Stimulated activated naive B cell treated with anti-CD40 and anti-IgM and Interleukin-4, amounts not matched to agents 10 μg/mL and 1 μg/mL and 100 μg/mL, for 72 hours (primary cell): Measurements from ENCODE around the gene ZNF280A.
"Not testable (repeated sequence)": the region's sequence is repeated elsewhere in the genome, so short reads cannot be mapped to it uniquely, and the experiment has no call there.

Experiments used
- ATAC-seq, 2 donors: fragments of 150-1000 bp; cut with Tn5 transposase; replicated peaks; 2 replicates each; pipeline ENCODE4 v1.10.0; 2021; ENCODE audit warnings: moderate library complexity in 1 of 2
- DNase-seq: peaks from one replicate; pipeline ENCODE4 v3.0.0; 2021
- H3K27ac Mint-ChIP-seq: one replicate; pipeline ENCODE4 v1.8.0; 2022; ENCODE audit warnings: mild to moderate bottlenecking, mixed read lengths
- H3K27me3 Mint-ChIP-seq, 2 donors: one replicate each; pipeline ENCODE4 v1.8.0; 2022; ENCODE audit warnings: mixed read lengths in 2 of 2
- H3K36me3 Mint-ChIP-seq, 2 donors: one replicate each; pipeline ENCODE4 v1.8.0; 2022; ENCODE audit warnings: mixed read lengths in 2 of 2, mild to moderate bottlenecking in 1 of 2
- H3K4me1 Mint-ChIP-seq, 2 donors: one replicate each; pipeline ENCODE4 v1.8.0; 2022; ENCODE audit warnings: mixed read lengths in 2 of 2, mild to moderate bottlenecking in 1 of 2
- H3K4me3 Mint-ChIP-seq, 2 donors: one replicate each; pipeline ENCODE4 v1.8.0; 2022; ENCODE audit warnings: mild to moderate bottlenecking in 2 of 2, mixed read lengths in 2 of 2, moderate library complexity in 1 of 2
- H3K9me3 Mint-ChIP-seq, 2 donors: one replicate each; pipeline ENCODE4 v1.8.0; 2022; ENCODE audit warnings: mixed read lengths in 2 of 2, mild to moderate bottlenecking in 1 of 2

ZNF280A gene

GRCh38 chr22:22485524-22485923, 34.5 kb downstream of the ZNF280A start:
- H3K27me3 Mint-ChIP-seq = no peaks in the 10 kb centered on the region
- peaks cover 23 to 32% of the 10 kb centered on the region in 2 donors for H3K36me3 Mint-ChIP-seq
- DNase-seq = no peak
- no peak for ATAC-seq
- H3K4me1 Mint-ChIP-seq = no peaks in the 10 kb centered on the region
- H3K9me3 Mint-ChIP-seq = no peaks in the 10 kb centered on the region
- no peak overlapping the region for H3K27ac Mint-ChIP-seq
- no peak overlapping the region for H3K4me3 Mint-ChIP-seq

DNA sequence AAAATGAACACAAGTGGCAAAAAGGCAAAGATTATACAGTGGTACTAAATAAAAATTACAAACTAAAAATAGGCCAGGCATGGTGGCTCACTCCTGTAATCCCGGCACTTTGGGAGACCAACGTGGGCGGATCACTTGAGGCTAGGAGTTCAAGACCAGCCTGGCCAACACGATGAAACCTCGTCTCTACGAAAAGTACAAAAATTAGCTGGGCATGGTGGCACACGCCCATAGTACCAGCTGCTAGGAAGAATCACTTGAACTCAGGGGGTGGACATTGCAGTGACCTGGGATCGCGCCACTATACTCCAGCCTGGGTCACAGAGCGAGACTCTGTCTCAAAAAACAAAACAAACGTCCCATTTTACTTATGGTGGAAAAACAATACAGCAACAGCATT, 36.0 kb downstream of the ZNF280A start:
- H3K27me3 Mint-ChIP-seq = no peaks in the 10 kb centered on the region
- ATAC-seq = no peak

DNA sequence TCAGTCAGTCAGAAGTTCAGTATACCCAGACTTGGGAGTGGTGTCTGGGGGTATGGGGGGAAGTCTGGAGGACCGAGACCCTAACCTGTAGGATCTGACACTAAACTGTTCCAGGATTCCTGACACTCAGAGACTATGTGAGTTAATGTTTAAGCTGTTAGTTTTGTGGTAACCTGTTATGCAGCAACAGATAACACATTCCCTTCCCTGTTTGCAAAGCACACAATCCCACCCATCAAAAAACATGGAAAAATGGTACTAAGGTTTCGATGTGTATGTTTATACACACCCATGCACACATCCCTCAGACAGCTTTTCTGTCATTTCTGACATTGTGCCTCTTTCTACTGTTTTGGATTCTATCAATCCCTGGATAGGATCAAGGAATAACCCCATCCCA, 39.1 kb downstream of the ZNF280A start:
- Mint-ChIP-seq H3K4me3 (no peak overlapping the region), H3K9me3 (no peaks in the 10 kb centered on the region), H3K27me3 (no peaks in the 10 kb centered on the region), H3K27ac (no peak overlapping the region), H3K36me3 (peaks cover 8 to 11% of the 10 kb centered on the region in 2 donors), H3K4me1 (peaks cover 0 to 3% of the 10 kb centered on the region in 2 donors)
- DNase-seq (no peak), ATAC-seq (no peak)

More for the DNA sequence above, 36.0 kb downstream of the ZNF280A start:
- no peaks in the 10 kb centered on the region for H3K9me3 Mint-ChIP-seq
- no peak overlapping the region for H3K4me3 Mint-ChIP-seq
- no peaks in the 10 kb centered on the region for H3K4me1 Mint-ChIP-seq
- no peak for DNase-seq
- no peak overlapping the region for H3K27ac Mint-ChIP-seq
- peaks cover 20 to 28% of the 10 kb centered on the region in 2 donors for H3K36me3 Mint-ChIP-seq

- Mint-ChIP-seq H3K9me3 (no peaks in the 10 kb centered on the region), H3K4me1 (peaks cover 3 to 7% of the 10 kb centered on the region in 2 donors), H3K27me3 (no peaks in the 10 kb centered on the region), H3K36me3 (peaks cover under 1 to 5% of the 10 kb centered on the region in 2 donors), H3K27ac (no peak overlapping the region), H3K4me3 (no peak overlapping the region)
- no peak for DNase-seq
- no peak for ATAC-seq
These were observed 40.0 kb downstream of the ZNF280A start for GRCh38 chr22:22479999-22480532.

- Mint-ChIP-seq H3K4me3 (no peak overlapping the region), H3K27me3 (no peaks in the 10 kb centered on the region), H3K27ac (no peak overlapping the region), H3K36me3 (no peaks in the 10 kb centered on the region), H3K9me3 (no peaks in the 10 kb centered on the region), H3K4me1 (peaks cover 3 to 7% of the 10 kb centered on the region in 2 donors)
- DNase-seq (no peak), ATAC-seq (no peak)
These were observed 41.0 kb downstream of the ZNF280A start for GRCh38 chr22:22479116-22479515.

GRCh38 chr22:22478470-22478869, 41.6 kb downstream of the ZNF280A start:
- ATAC-seq = no peak
- no peak overlapping the region for H3K4me3 Mint-ChIP-seq
- DNase-seq = no peak
- no peak overlapping the region for H3K27ac Mint-ChIP-seq
- H3K4me1 Mint-ChIP-seq = peaks cover 3 to 7% of the 10 kb centered on the region in 2 donors
- no peaks in the 10 kb centered on the region for H3K9me3 Mint-ChIP-seq
- no peaks in the 10 kb centered on the region for H3K27me3 Mint-ChIP-seq
- H3K36me3 Mint-ChIP-seq = no peaks in the 10 kb centered on the region

DNA sequence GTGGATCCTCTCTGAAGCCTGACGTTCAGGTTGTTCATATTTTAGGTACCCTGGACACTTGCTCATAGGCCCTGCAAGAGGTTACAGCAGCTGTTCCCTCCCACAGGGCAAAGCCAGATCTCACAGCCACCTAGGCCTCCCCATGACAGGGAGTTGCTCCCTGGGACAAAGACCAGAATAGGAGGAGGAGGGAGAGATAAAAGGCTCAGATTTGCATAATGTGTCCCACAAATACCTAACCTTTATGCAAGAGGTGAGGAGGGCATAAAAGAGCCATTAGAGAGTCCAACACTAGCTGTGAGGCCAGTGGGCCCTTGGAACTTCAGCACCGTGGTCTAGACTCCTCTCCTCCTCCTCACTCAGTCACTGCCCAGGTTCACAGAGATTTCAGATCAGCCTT, 45.3 kb downstream of the ZNF280A start:
- Mint-ChIP-seq H3K9me3 (peaks cover 3% of the 10 kb centered on the region in 2 donors), H3K4me1 (peaks cover 3 to 7% of the 10 kb centered on the region in 2 donors), H3K36me3 (peaks cover 0 to 3% of the 10 kb centered on the region in 2 donors), H3K4me3 (no peak overlapping the region), H3K27me3 (no peaks in the 10 kb centered on the region), H3K27ac (no peak overlapping the region)
- DNase-seq (no peak), ATAC-seq (no peak)

DNA sequence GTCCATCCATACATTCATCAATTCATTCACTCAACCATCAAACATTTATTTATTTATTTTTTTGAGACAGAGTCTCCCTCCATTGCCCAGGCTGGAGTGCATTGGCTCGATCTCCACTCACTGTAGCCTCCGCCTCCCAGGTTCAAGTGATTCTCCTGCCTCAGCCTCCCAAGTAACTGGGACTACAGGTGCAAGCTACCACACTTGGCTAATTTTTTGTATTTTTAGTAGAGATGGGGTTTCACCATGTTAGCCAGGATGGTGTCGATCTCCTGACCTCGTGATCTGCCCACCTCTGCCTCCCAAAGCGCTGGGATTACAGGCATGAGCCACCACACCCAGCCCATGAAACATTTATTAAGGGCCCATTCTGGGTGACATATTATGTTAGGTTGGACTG, 49.0 kb downstream of the ZNF280A start:
- DNase-seq, ATAC-seq, H3K4me3 Mint-ChIP-seq, H3K27ac Mint-ChIP-seq, H3K27me3 Mint-ChIP-seq, H3K4me1 Mint-ChIP-seq: not testable (repeated sequence)
- H3K9me3 Mint-ChIP-seq = peaks cover 12 to 15% of the 10 kb centered on the region in 2 donors
- peaks cover 1 to 10% of the 10 kb centered on the region in 2 donors for H3K36me3 Mint-ChIP-seq

- DNase-seq = no peak
- Mint-ChIP-seq H3K27ac (no peak overlapping the region), H3K4me1 (no peaks in the 10 kb centered on the region), H3K9me3 (peaks cover 12 to 15% of the 10 kb centered on the region in 2 donors), H3K36me3 (peaks cover 1 to 10% of the 10 kb centered on the region in 2 donors), H3K27me3 (no peaks in the 10 kb centered on the region), H3K4me3 (no peak overlapping the region)
- ATAC-seq = no peak
These were observed 50.5 kb downstream of the ZNF280A start for GRCh38 chr22:22469527-22469926.

- H3K27ac Mint-ChIP-seq, ATAC-seq, DNase-seq, H3K4me3 Mint-ChIP-seq, H3K27me3 Mint-ChIP-seq, H3K4me1 Mint-ChIP-seq: not testable (repeated sequence)
- H3K9me3 Mint-ChIP-seq = peaks cover 12 to 15% of the 10 kb centered on the region in 2 donors
- H3K36me3 Mint-ChIP-seq = peaks cover 1 to 10% of the 10 kb centered on the region in 2 donors
These were observed 51.1 kb downstream of the ZNF280A start for GRCh38 chr22:22468794-22469469.

GRCh38 chr22:22467112-22467511, 53.0 kb downstream of the ZNF280A start:
- no peak for ATAC-seq
- no peak overlapping the region for H3K4me3 Mint-ChIP-seq
- H3K4me1 Mint-ChIP-seq = peaks cover 5 to 9% of the 10 kb centered on the region in 2 donors
- H3K9me3 Mint-ChIP-seq = peaks cover 12 to 15% of the 10 kb centered on the region in 2 donors
- H3K27me3 Mint-ChIP-seq = peaks cover 0 to 4% of the 10 kb centered on the region in 2 donors
- DNase-seq = no peak
- peaks cover 1 to 10% of the 10 kb centered on the region in 2 donors for H3K36me3 Mint-ChIP-seq
- H3K27ac Mint-ChIP-seq = no peak overlapping the region

GRCh38 chr22:22465782-22466181, 54.3 kb downstream of the ZNF280A start:
- DNase-seq (no peak), ATAC-seq (no peak)
- Mint-ChIP-seq H3K27me3 (peaks cover 0 to 4% of the 10 kb centered on the region in 2 donors), H3K9me3 (peaks cover 15% of the 10 kb centered on the region in 2 donors), H3K4me1 (peaks cover 5 to 9% of the 10 kb centered on the region in 2 donors), H3K27ac (no peak overlapping the region), H3K36me3 (peaks cover 1 to 10% of the 10 kb centered on the region in 2 donors), H3K4me3 (no peak overlapping the region)

DNA sequence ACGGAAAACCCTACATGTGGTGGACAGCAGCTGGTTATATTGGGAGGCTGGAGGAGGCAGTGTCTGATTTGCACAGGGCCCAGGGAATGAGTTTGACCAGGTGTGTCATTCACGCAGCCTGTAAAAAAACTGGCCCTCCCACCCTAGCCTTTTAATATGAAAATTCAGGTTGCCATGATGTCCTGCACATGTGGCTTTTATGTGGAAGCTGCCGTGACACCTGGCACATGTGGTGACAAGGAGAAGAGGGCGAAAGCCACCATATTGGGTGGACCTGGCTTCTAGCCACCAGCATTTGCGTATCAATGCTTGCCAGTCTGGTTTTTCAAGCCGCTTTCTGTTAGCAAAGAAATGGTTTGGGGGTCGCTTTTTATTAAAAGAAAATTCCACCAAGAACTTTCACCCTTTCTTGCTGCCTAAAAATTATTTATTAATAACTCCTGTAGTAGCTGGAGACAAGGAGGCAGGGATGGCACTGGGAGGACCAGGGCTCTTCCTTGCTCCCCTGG, 54.9 kb downstream of the ZNF280A start:
- DNase-seq = no peak
- peaks cover 0 to 4% of the 10 kb centered on the region in 2 donors for H3K27me3 Mint-ChIP-seq

GRCh38 chr22:22464541-22465054, 55.5 kb downstream of the ZNF280A start:
- H3K36me3 Mint-ChIP-seq = peaks cover 3 to 10% of the 10 kb centered on the region in 2 donors
- ATAC-seq = no peak
- peaks cover 5 to 9% of the 10 kb centered on the region in 2 donors for H3K4me1 Mint-ChIP-seq
- no peak overlapping the region for H3K27ac Mint-ChIP-seq
- H3K27me3 Mint-ChIP-seq = peaks cover 0 to 4% of the 10 kb centered on the region in 2 donors
- no peak overlapping the region for H3K4me3 Mint-ChIP-seq
- no peak for DNase-seq
- peaks cover 15 to 17% of the 10 kb centered on the region in 2 donors for H3K9me3 Mint-ChIP-seq

More for the DNA sequence above, 54.9 kb downstream of the ZNF280A start:
- ATAC-seq = no peak
- peaks cover 5 to 9% of the 10 kb centered on the region in 2 donors for H3K4me1 Mint-ChIP-seq
- H3K36me3 Mint-ChIP-seq = peaks cover 1 to 10% of the 10 kb centered on the region in 2 donors
- H3K9me3 Mint-ChIP-seq = peaks cover 15 to 18% of the 10 kb centered on the region in 2 donors
- H3K4me3 Mint-ChIP-seq = no peak overlapping the region
- H3K27ac Mint-ChIP-seq = no peak overlapping the region
